GM19452 (cell line): ENCODE measurements around the gene MYD88.

Source experiments
- ATAC-seq: cut with Tn5 transposase; IDR thresholded peaks from one replicate; pipeline ENCODE4 v1.9.1; 2021; ENCODE audit not compliant: unreplicated experiment

The MYD88 gene

DNA sequence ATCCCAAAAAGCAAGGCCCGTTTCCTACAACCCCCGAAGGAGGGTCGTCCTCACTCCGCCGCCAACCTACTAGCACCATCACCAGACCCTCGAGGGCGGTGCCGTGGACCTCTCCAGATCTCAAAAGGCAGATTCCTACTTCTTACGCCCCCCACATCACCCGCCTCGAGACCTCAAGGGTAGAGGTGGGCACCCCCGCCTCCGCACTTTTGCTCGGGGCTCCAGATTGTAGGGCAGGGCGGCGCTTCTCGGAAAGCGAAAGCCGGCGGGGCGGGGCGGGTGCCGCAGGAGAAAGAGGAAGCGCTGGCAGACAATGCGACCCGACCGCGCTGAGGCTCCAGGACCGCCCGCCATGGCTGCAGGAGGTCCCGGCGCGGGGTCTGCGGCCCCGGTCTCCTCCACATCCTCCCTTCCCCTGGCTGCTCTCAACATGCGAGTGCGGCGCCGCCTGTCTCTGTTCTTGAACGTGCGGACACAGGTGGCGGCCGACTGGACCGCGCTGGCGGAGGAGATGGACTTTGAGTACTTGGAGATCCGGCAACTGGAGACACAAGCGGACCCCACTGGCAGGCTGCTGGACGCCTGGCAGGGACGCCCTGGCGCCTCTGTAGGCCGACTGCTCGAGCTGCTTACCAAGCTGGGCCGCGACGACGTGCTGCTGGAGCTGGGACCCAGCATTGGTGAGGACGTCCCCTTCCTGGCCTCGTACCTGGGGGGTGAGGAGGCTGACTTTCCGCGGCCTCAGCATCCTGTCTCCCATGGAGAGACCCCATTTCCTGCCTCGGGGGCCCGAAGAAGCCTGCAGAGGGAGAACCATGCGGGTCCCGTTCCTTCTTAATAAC is at the start of gene MYD88:
Gene MYD88, plus strand, starts transcription at position 313 of the 842 bp plus-strand sequence. Its CDS starts 40 bp downstream, at position 353.
- peak; percentile 42 for ATAC-seq

DNA sequence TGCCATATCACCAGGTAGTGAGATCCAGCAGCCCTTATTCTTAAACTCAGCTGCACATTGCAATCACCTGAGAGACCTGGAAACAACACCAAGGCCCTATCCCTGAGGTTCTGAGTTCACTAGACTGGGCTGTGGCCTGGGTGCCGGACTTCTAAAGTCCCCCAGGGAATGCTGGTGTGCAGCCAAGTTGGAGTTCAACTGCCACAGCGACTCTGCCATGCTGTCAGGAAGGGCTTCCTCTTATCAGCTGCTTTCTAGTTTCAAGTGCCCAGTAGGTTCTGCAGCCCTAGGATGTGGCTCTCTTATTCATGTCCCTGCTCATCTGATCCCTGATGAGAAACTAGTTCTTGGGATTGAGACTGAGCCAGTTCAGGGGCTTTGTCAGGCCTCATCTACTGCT is 49.3 kb upstream of the MYD88 start:
- no peak for ATAC-seq

- ATAC-seq = no peak
Observed at GRCh38 chr3:38090453-38090852, 48.0 kb upstream of the MYD88 start.

GRCh38 chr3:38094999-38095398 is 43.5 kb upstream of the MYD88 start:
- no peak for ATAC-seq

DNA sequence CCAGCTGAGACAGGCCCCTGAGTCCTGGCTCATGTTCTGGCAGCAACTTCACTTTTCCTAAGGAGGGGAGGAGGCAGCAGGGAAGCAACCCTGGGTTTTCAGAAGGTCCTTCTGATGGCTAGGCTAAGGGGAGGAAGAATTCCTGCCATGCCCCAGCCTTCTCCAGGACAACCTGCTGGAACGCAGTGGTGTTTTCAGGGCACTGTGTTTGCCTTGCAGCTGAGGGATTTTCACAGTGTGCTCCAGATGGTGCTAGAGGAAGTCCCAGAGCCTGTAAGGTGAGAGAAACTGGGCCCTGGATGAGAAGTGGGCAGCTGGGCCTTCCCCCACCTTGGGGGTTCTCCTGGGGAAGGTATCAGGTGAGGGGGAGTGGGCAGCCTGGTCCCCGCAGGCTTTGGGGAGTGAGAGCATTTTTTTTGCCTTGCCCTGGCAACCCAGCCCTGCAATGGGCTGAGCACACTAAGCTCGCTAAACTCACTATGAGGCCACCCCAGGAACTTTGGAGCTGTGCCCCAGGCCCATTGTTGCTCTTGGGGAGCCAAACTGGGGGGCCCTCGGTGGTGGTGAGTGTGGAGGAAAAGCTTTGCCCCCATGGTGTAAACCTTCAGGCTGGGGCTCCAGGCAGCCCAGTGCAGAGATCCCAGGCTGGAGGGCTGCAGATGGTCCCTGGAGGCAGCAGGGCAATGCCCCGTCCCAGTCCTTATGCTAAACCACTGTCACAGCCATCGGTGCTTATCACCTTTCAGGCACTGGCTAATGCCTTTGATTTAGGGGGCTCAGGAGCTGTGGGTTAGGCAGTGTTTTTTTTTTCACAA is 42.6 kb upstream of the MYD88 start:
- ATAC-seq = no peak

- ATAC-seq = no peak
Observed at GRCh38 chr3:38097446-38098375, 40.8 kb upstream of the MYD88 start.

GRCh38 chr3:38098376-38098723 is 40.1 kb upstream of the MYD88 start:
- no peak for ATAC-seq

DNA sequence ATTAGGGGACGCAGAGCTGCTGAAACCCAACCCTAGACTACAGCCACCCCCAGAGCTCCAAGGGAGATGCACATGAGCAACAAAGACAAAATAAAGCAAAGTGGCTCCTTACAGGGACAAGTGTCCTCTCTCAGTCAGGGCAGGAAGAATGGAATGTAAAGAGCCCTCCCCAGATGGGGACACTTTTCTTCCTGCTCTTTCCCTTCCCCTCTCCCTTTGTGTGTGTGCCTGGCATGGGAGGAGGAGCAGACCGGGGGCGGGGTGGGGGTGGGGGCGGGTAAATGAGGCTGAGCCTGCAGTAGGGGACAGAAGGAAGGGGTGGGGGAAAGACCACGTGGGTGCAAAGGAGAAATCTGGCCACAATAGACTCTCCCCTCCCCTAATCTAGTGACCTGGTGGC is 38.9 kb upstream of the MYD88 start:
- no peak for ATAC-seq

GRCh38 chr3:38100498-38100897 is 38.0 kb upstream of the MYD88 start:
- no peak for ATAC-seq

GRCh38 chr3:38101811-38102443 is 36.5 kb upstream of the MYD88 start:
- ATAC-seq = no peak

- ATAC-seq = no peak
Observed at GRCh38 chr3:38102444-38102814, 36.0 kb upstream of the MYD88 start.

DNA sequence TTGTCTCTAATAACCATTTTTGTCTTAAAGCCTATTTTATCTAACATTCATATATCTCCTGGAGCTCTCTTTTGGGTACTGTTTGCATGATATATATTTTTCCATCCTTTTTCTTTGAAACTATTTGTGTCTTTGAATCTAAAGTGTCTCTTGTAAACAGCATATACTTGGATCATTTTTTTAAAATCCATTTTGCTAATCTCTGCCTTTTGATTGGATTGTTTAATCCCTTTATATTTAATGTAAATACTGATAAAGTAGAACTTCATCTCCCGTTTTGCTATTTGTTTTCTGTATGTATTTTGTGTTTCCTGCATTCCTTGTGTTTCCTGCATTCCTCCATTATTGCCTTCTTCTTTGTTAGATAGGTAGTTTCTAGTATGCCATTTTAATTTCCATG is 32.9 kb upstream of the MYD88 start:
- ATAC-seq = no peak

- no peak for ATAC-seq
Observed at GRCh38 chr3:38107911-38108648, 30.4 kb upstream of the MYD88 start.

DNA sequence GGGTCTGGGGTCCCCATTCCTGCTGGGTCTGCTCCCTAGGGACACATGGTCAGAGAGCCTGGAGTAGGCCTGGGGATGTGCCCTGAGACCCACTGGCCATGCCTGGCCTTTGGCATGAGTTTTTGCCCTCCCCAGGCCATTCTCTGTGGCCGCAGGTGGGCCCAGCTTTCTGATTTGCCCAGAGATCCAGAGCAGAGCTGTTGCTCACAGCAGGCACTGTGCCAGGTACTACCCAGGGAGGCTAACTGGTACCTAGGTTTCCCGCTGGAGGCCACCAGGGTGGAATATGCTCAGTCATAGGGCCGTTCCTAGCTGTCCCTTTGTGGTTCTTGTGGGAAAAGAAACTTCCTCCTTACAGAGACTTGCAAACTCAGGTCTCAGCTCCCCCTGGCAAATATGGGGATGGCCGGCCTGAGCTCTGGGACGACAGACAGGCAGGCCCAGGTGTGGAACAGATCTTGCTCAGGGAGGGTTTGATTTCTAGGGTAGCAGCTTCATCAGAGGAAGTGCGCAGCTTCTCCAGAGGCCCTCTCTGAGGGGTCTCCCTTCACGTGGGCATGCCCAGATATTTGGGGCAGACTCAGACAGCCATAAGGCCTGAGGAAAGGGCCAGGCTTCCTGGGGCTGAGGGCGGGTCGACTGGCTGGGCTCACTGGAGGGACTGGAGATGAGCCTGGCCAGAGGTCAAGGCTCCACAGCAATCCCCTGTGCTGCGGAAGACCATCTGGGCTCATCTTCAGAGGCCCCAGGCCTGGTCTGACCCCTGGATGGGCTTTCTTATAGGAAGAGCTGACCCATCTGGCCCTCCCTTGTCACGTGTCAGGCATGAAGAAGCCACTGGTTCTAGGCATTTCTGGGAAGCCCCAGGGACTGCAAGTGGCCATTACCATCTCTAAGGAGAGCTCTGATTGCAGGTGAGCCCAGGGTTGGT is 29.5 kb upstream of the MYD88 start:
- ATAC-seq = no peak

DNA sequence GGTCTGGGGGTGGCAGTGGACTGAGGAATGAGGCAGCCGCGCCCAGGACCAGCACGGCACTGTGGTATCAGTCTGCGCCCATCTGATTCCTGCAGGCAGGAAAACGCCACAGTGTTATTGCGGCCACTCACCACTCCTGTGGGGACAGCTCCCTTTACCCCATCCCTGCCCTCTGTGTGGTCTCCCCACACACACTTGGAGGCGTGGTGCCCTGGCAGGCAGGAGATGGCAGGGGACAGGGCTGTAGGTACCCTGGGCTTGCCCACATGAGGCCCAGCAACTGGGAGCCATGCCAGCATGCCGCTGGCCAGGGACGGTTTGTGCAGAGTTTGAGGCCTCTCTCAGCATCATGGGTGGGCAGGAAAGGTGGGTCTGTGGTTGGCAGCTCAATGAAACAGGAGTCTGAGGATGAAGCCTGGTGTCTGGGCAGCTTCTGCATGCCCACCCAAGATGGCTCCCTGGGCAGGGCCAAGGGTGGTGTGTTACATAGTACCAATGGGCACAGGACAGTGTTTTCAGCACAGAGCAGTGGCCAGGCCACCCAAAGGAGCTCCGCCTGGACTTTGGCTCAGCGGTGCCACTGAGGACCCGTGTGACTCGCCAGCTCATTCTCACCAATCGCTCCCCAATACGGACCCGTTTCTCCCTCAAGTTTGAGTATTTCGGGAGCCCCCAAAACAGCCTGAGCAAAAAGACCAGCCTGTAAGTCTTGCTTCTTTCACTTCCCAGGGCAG is 28.7 kb upstream of the MYD88 start:
- no peak for ATAC-seq

DNA sequence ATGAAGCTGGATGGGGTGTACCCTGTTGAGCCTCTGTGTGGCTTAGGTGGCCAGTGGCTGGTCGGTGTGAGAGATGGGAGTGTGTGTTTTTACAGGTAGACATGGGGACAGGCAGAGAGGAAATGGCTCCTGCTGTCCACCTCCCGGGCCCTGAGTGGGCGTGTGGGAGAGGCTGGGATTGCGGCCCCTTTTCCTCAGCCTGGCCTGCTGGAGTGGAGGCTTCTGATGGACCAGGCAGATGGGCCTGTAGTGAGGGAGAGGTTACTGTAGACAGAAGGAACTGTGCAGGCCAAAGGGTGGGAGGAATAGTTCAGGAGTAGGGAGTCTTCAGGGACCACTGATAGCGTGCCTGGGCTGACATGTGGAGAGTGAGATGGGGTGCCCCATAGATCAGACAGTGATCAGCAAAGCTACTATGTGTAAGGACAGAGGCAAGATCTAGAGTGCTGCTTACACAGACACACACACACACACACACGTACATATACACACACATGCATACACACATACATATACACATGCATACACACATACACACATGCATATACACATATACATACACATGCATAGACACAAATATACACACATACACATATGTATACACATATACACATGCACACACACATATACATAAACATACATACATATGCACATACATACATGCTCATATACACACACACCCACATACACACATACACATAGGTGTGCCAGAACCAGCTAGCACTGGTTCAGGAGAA is 28.0 kb upstream of the MYD88 start:
- ATAC-seq = no peak

GRCh38 chr3:38111201-38111600 is 27.3 kb upstream of the MYD88 start:
- ATAC-seq = no peak
